HG02798 (cell line): Measurements from ENCODE around the gene FAIM2.
"Not testable (repeated sequence)": the region's sequence is repeated elsewhere in the genome, so short reads cannot be mapped to it uniquely, and the experiment has no call there.

ENCODE experiments used
- ATAC-seq: cut with Tn5 transposase; IDR thresholded peaks from one replicate; pipeline ENCODE4 v1.9.1; 2021; ENCODE audit warnings: mild to moderate bottlenecking; ENCODE audit not compliant: unreplicated experiment, poor library complexity

Gene FAIM2

DNA sequence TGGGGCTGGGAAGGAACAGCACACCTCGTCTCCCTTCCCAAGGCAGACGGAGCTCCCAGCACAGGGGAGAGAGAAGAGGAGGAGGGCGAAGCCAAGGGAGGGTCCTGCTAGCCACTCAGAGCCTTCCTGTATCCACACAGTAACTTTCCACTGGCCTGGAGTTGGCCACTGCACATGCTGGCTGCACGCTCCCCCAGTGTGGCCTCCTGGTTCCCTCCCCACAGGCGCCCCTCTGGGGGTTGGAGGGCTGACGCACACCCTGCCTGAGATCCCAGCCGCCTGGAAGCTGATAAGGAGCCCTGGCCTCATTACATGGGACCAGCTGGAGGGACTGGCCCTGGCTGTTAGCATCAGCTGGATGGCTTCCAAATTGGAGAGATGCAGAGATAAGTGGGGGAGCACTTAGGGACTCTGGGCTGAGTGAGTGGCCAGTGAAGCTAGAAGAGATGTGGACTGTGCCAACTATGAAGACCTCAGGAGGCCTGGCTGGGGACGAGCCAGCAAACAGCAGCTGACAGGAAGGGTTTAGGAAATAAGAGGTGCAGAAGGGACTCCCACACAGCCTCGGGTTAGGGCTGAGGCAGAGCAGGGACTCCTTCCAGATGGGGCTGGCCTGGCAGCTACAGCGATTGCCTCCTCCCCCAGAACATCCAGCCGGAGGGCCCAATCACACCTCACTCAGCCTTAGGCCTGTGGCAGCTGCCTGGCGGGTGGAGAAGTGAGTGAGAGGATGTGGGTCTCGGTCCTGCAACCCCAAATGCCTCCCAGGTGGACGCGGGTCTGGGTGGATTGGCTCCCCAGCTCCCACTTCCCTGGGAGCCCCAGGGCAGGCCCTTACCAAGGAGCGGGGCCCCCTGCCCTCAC lies 34.5 kb downstream of the FAIM2 start:
- ATAC-seq = no peak

DNA sequence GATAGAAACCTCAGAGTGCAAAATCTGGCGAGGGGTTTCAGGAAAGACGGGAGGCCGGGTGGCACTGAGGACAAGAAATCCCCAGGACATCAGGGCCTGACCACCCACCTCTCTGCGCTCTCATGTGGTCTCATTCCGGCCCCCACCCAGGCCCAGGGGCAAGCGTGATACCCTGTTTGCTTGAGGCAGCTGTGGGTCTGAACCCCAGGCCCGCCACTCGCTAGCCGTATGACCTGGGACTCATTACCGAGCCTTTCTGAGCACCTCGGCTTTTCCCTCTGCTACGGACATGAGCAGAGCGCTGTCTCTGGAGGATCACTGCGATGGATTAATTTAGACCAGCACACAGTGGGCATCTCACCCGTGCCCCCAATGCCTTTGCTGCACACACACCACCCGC lies 35.3 kb downstream of the FAIM2 start:
- no peak for ATAC-seq

DNA sequence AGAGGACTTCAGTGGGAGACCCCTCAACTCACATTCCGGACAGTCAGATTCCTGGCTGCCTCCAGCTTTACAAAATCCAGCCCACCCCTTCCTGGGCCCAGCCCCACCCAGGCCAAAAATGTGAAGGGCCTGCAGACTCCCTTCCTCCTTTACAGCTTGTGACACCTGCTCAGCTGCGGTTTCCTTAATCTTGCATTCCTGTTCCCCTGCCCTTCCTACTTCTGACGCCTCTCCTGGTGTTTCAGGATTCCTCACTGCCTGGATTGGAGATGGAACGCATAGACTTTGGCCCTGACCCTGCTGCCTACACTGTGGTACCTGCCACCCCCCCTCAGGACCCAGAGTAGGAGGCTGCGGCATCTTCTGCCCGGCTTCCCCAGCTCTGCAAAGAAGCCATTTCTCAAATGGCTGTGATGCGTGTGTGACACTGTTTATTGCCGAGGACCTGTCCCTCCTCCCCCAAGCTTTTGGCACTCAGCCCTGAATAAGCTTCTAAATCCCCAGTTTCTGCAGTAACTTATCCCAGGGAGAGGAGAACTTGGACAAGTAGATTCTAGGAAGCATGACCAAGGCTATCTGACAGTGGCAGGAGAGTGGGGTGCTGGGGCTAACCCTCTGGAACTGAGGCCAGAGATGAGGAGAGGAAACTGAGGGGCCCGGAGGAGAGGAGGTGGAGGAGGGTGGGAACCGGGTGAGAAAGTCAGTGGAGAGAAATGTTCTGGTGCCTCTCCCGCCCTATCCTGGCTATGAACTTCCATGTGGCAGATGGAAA lies 35.9 kb downstream of the FAIM2 start:
- no peak for ATAC-seq

DNA sequence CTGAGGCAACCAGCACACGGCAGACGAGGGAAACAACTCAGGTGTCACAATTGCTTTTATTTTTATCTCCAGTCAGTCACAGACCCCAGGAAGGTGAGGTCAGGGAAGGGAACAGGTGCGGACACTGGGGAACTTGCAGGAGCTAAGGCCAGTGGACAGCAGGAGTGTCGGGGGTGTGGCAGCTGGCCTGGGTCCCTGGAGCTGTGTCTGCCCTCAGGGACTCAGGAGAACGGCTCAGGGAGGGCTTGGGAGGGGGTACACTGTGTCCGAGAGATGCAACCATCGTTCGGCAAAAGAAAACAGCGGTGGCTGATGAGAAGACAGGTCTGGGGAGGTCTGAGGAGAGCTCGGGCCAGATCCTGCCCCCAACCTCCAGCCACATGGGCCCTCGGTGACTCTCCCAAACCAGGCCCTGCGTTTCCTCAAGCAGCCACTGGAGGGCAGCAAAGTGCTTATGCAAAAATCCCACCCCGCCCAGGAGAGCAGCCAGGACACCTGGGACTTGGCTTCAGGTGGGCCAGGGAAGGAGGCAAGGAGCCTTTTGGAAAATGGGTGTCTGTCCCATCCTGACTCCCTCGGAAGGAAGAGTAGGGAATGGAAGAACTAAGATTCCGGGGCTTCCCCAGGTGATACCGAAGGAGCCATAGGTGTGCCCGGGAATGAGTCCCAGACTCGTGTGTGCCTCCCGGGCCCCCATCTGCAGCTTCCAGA lies 36.7 kb downstream of the FAIM2 start:
- ATAC-seq = no peak

DNA sequence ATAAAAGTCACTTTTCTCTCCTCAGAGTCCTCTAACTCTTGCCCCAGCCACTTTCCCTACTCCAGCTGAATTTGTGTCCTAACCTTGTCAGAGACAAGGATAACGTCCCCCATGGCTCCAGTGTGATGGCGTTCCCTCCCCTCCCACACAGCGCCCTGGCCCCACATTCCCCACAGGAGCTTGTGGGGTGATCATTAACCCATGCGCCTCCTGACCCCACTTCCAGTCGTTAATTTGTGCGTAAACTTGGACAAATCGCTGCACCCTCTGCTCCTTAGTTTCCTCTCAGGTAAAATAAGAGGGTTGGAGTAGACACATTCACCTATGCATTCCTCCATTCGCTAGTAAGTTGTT lies 37.9 kb downstream of the FAIM2 start:
- ATAC-seq = no peak

DNA sequence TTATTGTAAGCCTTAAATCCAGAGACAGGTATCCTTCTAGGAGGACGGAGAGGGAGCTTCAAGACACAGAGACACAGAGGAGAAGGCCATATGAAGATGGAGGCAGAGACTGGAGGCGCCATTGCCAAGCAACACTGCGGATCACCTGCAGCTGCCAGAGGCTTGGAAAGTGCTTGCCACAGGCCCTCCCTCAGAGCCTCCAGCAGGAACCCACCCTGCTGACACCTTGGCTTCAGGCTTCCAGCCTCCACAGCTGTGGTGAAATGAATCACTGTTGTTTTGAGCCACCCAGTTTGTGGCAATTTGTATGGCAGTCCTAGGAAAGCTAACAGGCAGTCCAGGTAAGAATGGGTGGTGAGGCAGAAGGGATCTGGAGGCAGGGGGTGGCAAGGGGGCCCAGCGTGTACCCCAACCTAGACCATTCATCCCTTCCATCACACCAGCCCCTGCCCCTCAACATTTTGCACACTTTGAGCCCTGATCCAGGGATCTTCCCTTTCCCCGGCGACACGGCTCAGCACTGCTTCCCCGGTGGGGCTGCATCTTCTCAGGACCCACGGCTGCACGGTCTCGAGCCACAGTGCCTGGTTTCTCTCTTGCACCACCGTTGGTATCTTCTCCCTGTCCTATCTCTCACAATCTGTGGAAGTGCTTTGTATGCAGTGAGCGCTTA lies 38.5 kb downstream of the FAIM2 start:
- ATAC-seq = no peak

DNA sequence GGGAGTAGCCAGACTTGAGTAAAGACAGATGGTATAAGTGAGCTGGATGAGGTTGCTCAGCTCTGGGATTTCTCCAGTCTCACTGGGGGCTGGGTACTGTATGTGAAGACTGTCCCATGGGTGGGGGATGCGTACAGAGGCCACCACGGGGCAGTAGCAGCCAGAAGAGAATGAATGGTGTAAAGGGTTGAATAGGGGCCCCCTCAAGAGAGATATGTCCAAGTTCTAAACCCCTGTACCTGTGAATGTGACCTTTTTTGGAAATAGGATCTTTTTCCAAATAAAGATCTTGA lies 39.0 kb downstream of the FAIM2 start:
- no peak for ATAC-seq

DNA sequence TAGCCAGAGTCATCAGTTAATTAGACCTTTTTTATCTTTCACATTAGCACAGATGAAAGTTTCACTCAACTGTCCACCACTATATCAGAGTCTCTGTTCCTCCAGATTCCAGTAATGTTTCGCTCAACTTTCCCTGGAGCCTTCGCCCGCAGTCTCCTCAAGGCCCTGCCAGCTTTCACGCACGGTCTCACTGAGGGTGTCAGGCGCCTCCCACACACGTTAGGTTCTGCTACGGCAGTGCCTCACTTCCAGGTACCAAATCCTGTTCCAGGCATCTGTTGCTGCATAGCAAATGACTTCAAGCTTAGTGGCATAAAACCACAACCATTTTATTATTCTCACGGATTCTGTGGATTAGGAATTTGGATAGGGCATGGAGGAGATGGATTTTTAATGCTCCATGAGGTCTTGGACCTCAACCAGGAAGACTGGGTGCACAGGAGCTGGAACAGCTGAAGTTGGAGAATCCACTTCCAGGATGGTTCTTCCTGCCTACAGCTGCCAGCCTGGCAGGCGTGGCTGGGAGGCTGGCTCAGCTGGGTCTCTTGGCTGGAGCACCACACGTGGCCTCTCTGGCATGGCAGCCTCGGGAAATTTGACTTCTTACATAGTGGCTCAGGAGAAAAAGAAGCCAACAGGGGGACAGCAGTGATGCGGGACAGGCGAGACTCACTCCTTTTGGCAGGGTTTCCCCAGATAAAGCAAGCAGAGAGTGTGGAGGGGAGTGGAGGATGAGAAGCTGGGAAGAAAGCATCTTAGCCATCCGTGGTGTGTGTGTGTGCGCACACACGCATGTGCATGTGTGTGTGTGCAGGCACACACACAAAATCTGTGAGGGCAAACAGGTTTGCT lies 39.5 kb downstream of the FAIM2 start:
- ATAC-seq = no peak

DNA sequence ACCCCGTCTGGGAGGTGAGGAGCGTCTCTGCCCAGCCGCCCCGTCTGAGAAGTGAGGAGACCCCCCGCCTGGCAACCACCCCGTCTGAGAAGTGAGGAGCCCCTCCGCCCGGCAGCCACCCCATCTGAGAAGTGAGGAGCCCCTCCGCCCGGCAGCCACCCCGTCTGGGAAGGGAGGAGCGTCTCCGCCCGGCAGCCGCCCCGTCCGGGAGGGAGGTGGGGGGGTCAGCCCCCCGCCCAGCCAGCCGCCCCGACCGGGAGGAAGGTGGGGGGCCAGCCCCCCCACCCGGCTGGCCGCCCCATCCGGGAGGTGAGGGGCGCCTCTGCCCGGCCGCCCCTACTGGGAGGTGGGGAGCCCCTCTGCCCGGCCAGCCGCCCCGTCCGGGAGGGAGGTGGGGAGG lies 42.8 kb downstream of the FAIM2 start:
- ATAC-seq = not testable (repeated sequence)

DNA sequence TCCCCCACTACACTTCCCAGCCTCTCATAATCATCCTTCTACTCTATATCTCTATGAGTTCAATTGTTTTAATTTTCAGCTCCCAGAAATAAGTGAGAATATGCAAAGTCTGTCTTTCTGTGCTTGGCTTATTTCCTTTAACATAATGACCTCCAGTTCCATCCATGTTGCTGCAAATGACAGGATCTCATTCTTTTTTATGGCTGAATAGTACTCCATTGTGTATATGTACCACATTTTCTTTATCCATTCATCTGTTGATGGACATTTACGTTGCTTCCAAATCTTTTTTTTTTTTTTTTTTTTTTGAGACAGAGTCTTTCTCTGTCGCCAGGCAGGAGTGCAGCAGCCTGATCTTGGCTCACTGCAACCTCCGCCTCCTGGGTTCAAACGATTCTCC lies 47.8 kb downstream of the FAIM2 start:
- ATAC-seq = not testable (repeated sequence)

DNA sequence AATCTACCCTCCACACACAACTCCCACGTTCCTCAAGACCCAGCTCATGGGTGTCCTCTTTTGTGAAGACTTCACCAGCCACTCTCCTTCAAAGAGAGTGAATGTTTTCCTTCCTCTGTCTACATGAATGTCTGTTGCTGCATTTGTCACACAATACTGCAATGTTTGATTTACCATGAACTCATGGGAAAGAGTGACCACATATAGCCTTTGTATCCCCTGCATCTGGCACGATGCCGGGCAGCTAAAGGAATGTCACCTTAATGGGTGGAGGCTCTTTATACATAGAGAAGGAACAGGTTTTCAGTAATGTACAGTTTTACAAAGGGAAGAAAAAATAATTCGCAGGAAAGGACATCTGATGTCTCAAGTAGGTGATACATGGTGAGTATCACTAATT lies 48.7 kb downstream of the FAIM2 start:
- ATAC-seq = no peak

DNA sequence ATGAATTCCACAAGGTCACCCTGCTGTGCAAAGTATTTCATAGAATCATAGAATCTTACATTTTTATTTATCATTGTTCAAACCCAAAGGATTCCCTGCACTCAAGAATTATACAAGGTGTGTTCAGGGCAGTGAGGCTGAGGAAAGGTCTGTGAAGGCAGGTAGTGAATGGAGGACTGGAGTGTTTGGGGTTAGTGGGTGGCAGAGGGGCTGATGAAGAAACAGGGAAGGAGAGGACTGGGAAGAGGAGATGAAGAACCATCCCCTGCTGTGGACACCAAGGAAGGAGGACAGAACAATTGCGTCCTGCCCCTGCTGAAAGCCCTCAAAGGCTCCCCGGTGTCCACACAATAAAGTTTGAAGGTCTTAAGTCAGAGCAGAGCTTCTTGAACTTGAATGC lies 50.0 kb downstream of the FAIM2 start:
- ATAC-seq = no peak

DNA sequence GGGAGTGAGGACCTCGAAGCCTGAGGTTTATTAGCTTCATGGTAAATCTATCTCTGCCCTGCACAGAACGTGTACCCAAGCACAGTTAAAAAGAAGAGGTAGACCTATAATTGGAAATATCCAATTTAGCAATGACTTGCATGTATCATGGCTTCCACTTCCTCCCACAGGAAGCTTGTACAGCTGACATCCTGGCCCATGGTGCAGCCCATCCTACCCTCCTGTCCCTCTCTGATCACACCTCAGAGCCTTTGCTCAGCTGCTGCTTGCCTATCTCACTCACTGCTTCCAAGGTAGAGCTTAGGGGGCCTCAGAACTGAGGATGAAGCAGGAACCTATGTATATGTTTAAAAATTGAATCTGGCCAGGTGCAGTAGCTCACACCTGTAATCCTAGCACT lies 56.5 kb downstream of the FAIM2 start:
- ATAC-seq = no peak

DNA sequence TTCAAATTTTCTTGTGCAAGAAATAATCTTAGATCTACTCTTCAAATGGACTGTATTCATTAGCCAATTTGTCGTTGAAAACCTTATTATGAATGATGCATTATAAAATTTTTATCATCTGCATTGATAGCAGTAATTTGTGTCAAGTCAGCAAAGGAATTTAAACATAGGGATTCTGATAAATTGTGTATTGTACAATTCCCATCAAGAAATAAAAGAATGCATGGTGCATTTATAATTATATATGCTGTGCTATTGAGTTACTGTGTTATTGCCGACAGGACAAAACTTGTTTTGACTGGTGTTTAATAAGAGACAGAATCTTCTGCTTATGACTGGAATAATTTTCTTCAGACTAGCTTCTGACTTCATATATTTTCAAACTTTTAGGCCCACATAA lies 57.7 kb downstream of the FAIM2 start:
- ATAC-seq = no peak

DNA sequence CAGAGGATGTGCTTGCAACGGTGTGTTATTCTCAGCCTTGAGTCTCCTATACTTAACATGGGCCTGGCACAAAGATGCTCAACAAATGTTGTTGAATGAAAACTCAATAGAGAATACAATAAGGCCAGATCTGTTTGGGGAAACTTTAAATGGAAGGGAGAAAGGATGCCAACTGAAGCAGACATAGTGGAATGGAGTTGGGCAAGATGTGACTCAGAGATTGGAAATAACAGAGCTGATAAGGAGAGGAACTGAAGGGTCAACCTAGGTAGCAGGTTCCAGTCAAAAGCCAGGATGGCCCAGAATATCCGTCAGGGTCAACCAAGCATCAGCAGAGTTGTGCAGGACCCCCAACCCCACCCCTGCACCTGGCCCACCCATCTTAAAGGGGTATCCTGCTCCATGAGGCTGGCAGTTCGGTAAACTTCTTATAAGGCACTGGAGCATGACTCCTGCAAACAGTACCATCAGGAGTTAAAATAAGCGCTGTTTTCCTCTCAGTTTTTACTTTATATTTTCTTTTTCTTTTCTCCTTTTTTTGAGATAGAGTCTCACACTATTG lies 59.7 kb downstream of the FAIM2 start:
- no peak for ATAC-seq

DNA sequence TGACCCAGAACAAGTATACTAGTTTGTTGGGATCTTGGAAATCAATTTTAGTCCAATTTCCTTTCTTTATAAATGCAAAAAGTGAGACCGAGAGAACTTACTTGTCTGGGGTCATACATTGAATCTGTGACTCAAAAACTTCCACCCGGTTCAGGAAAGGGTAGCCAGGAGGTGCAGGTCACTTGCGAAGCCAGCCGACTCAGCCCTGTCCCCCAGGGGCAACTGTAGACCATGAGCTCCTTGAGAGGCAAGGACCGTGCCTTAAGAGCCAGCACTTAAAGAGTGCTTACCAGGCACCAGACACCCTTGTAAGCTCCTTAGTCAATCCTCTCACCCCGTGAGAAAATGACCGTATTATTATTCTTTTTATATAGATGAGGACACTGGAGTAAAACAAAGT lies 60.3 kb downstream of the FAIM2 start:
- no peak for ATAC-seq

DNA sequence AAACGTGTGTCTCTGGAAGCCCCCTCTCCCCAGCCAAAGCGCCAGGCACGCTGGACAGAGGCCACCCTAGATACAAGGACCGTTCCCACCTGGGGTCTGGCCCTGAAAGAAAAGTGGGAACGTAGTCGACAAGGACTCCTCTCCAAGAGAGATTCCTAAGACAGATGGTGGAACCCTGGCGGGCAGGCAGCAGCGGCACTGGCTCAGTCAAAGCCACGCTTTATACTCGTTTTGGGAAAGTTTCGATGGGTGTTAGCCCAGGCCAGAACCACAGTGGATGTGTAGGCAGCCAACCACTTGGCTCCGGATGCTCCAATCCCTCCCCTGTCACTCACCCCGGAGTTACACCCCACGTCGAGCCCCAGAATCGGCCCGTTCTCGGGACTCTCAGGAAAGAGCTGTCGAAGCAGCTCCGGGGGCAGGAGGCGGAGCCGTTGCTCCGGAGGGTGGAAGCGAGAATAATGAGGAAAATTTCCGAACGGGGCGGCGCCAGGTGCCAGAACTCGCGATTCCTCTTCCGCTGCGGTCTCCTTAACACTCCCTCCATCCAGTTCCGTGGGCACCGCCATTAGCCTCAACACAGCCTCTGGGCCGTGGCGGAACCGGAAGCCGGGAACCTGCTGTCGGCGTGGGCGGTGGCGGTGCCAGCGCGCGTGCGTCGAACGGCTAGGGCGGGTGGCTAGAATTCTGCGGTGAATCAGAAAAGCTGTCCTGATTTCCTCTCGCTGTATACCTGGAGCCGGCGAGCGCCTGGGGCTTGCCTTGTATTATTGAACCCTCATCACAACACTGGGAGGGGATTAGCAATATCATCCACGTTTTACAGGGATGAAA lies 61.0 kb downstream of the FAIM2 start, which contains the start of gene BCDIN3D:
TSS of gene BCDIN3D (minus strand) at position 588 of the 834 bp plus-strand sequence. CDS start at position 569, 19 bp downstream.
- peak; percentile 95 for ATAC-seq

DNA sequence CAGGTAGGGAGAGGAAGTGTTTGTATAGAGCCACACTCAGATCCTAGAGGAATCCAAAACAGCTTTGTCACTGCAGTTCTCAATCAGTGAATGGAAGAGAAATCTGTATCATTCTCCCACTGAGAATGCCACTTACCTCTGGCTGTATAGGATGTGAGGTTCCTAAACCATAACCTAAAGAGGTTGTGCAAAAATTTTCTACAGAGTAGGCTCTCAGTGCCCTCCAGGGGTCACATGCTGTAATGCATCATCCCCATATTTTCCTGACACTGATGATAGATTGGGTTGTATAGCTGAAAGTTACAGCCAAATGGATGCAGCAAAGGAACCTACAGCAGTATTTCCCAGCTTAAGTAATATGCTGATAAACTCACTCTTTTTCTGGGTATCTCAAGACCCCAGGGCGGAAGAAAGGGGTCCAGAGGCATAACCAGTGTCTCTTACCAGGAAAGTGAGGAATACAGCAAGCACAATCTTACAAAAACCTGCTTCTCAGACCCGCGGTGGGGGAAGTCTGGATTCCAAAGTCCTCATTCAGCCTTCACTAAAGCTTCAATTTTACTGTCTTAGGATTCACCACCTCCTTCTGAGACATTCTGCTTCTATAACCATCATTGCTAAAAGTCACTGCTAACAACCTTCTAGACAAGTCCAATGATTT lies 64.6 kb downstream of the FAIM2 start:
- no peak for ATAC-seq
